Neuronal stem cell (in vitro differentiated cells): ENCODE results near the gene IFI27.

Experiments used
- DNase-seq: peaks from one replicate; pipeline ENCODE4 v3.0.0-alpha.2; 2013; ENCODE audit warnings: low spot score
- H2AFZ ChIP-seq: one replicate; pipeline ENCODE4 v1.6.1; 2013; ENCODE audit warnings: mild to moderate bottlenecking, low read length, inconsistent platforms
- H2AK5ac ChIP-seq: 2 replicates; pipeline ENCODE4 v1.6.1; 2013; ENCODE audit warnings: low read depth, mild to moderate bottlenecking, inconsistent platforms, low read length, moderate library complexity, mixed read lengths
- H2BK120ac ChIP-seq: 2 replicates; pipeline ENCODE4 v1.6.1; 2013; ENCODE audit warnings: low read depth, mild to moderate bottlenecking, inconsistent platforms, low read length, moderate library complexity, mixed read lengths
- H2BK12ac ChIP-seq: one replicate; pipeline ENCODE4 v1.6.1; 2013; ENCODE audit warnings: low read length, inconsistent platforms
- H2BK15ac ChIP-seq: 2 replicates; pipeline ENCODE4 v1.6.1; 2013; ENCODE audit warnings: mild to moderate bottlenecking, low read length, inconsistent platforms, mixed read lengths
- H2BK5ac ChIP-seq: one replicate; pipeline ENCODE4 v1.6.1; 2013; ENCODE audit warnings: inconsistent platforms, mild to moderate bottlenecking, low read length, moderate library complexity
- H3K14ac ChIP-seq: one replicate; pipeline ENCODE4 v1.6.1; 2013; ENCODE audit warnings: low read length, inconsistent platforms
- H3K18ac ChIP-seq: 2 replicates; pipeline ENCODE4 v1.6.1; 2013; ENCODE audit warnings: low read length, inconsistent platforms
- H3K23ac ChIP-seq: 2 replicates; pipeline ENCODE4 v1.6.1; 2013; ENCODE audit warnings: low read depth, mild to moderate bottlenecking, mixed read lengths, low read length, inconsistent platforms; ENCODE audit not compliant: poor library complexity
- H3K27ac ChIP-seq: replicated peaks from 3 replicates; pipeline ENCODE4 v1.5.1; 2013; ENCODE audit warnings: low read length, inconsistent platforms
- H3K27me3 ChIP-seq, 3 experiments: 2 replicates each; pipeline ENCODE4 v1.6.1; 2013; ENCODE audit warnings: low read length in 3 of 3, mild to moderate bottlenecking in 2 of 3, inconsistent platforms in 1 of 3, low read depth in 1 of 3, mixed read lengths in 1 of 3, moderate library complexity in 1 of 3; ENCODE audit not compliant: control insufficient read depth in 3 of 3, insufficient read depth in 3 of 3
- H3K36me3 ChIP-seq, 2 donors: replicated peaks in 1 of 2; 2 replicates each; pipeline ENCODE4 v1.6.1; 2013; ENCODE audit warnings: low read length in 2 of 2; ENCODE audit not compliant: control insufficient read depth in 2 of 2, insufficient read depth in 2 of 2
- H3K4ac ChIP-seq: 2 replicates; pipeline ENCODE4 v1.6.1; 2013; ENCODE audit warnings: inconsistent platforms, mild to moderate bottlenecking, low read length, moderate library complexity
- H3K4me1 ChIP-seq, 2 donors: 1 replicate in 1 of 2; 2 replicates in 1 of 2; pipeline ENCODE4 v1.6.1; 2013; ENCODE audit warnings: low read length in 2 of 2, low read depth in 1 of 2; ENCODE audit not compliant: control insufficient read depth in 2 of 2, insufficient read depth in 1 of 2
- H3K4me2 ChIP-seq: one replicate; pipeline ENCODE4 v1.6.1; 2013; ENCODE audit warnings: mild to moderate bottlenecking, low read length, inconsistent platforms; ENCODE audit not compliant: insufficient read depth, poor library complexity, severe bottlenecking
- H3K4me3 ChIP-seq, 2 donors: 2 replicates each; pipeline ENCODE4 v1.5.1; 2013; ENCODE audit warnings: low read length in 2 of 2, mild to moderate bottlenecking in 2 of 2, inconsistent platforms in 1 of 2, moderate library complexity in 1 of 2
- H3K79me1 ChIP-seq: one replicate; pipeline ENCODE4 v1.6.1; 2013; ENCODE audit warnings: low read depth, mild to moderate bottlenecking, inconsistent platforms, low read length, moderate library complexity
- H3K9ac ChIP-seq: one replicate; pipeline ENCODE4 v1.6.1; 2013; ENCODE audit warnings: mild to moderate bottlenecking, low read depth, low read length, inconsistent platforms; ENCODE audit not compliant: poor library complexity
- H3K9me3 ChIP-seq, 2 donors: replicated peaks in 1 of 2; 2 replicates each; pipeline versions ENCODE3 to v1.6.1; 2013; ENCODE audit warnings: low read length in 2 of 2, mild to moderate bottlenecking in 2 of 2, inconsistent platforms in 1 of 2, low read depth in 1 of 2, mixed read lengths in 1 of 2, moderate library complexity in 1 of 2; ENCODE audit not compliant: control insufficient read depth in 2 of 2, insufficient read depth in 1 of 2
- H4K8ac ChIP-seq: one replicate; pipeline ENCODE4 v1.6.1; 2013; ENCODE audit warnings: low read depth, mild to moderate bottlenecking, inconsistent platforms, low read length, moderate library complexity
- H4K91ac ChIP-seq: one replicate; pipeline ENCODE4 v1.6.1; 2013; ENCODE audit warnings: low read length, low read depth, mild to moderate bottlenecking, inconsistent platforms; ENCODE audit not compliant: poor library complexity
- WGBS, 2 donors: extraction: QIAGEN DNeasy Blood & Tissue Kit; methylation state at CpG; one replicate each; pipeline ENCODE4 v1.1.7; 2013; ENCODE audit warnings: missing lambda C conversion rate in 2 of 2, mixed read lengths in 1 of 2; ENCODE audit not compliant: insufficient read length in 2 of 2, insufficient replicate concordance in 1 of 2; ENCODE audit errors: extremely low coverage in 2 of 2; 5-methylcytosine and 5-hydroxymethylcytosine counted together

IFI27 gene

DNA sequence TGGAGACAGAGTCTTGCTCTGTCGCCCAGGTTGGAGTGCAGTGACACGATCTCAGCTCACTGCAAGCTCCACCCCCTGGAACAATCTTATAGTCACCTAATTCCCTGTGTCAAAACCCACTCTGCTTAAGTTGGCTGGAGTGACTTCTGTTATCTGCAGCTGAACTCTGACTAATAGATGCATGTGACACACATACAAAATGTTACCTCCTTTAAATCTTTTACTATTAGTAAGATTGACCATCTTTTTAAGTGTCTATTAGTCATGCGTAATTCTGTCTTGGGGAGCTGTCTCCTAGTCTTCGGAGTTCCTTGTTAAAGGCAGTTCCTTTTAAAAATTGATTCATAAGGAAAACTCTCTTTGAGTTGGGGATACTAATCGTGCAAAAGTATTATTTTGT lies 22.0 kb upstream of the IFI27 start:
- Histone ChIP-seq H2BK12ac (no peak overlapping the region), H3K4me2 (no peak overlapping the region), H2BK5ac (no peak overlapping the region), H3K14ac (no peak overlapping the region), H3K4me1 (no peaks in the 10 kb centered on the region), H3K27me3 (no peaks in the 10 kb centered on the region), H2AFZ (no peak overlapping the region), H3K23ac (no peak overlapping the region), H3K9me3 (peaks cover 0 to 8% of the 10 kb centered on the region in 2 donors), H3K4ac (no peak overlapping the region), H3K79me1 (no peaks in the 10 kb centered on the region), H4K8ac (no peak overlapping the region), H2BK15ac (no peak overlapping the region), H4K91ac (no peak overlapping the region), H2BK120ac (no peak overlapping the region), H3K27ac (no peak overlapping the region), H3K18ac (no peak overlapping the region), H3K36me3 (peaks cover 0 to 4% of the 10 kb centered on the region in 2 donors), H2AK5ac (no peak overlapping the region), H3K9ac (no peak overlapping the region), H3K4me3 (no peak overlapping the region)
- no CpG with 5 or more reads among the region's 5 CpGs for WGBS, 2 donors
- DNase-seq: no peak

DNA sequence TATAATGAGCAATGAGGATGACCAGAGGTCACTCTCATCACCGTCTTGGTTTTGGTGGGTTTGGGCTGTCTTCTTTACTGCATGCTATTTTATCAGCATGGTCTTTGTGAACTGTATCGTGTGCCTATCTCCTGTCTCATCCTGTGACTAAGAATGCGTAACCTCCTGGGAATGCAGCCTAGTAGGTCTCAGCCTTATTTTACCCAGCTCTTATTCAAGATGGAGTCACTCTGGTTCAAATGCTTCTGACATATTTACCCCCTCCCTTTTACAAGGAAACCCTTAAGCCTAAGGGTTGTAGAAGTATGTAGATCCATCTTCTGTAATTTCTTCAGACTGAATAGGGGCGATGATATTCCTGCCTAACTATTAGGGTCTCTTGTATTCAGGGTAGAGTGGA lies 21.1 kb upstream of the IFI27 start:
- H3K14ac ChIP-seq: no peak overlapping the region
- no peak overlapping the region for H3K4me2 ChIP-seq
- H4K91ac ChIP-seq: no peak overlapping the region
- no peaks in the 10 kb centered on the region for H3K4me1 ChIP-seq
- H3K27me3 ChIP-seq: no peaks in the 10 kb centered on the region
- no peak overlapping the region for H4K8ac ChIP-seq
- H3K4me3 ChIP-seq: no peak overlapping the region
- no peak overlapping the region for H2BK120ac ChIP-seq
- H2BK15ac ChIP-seq: no peak overlapping the region
- no peak for DNase-seq
- no peak overlapping the region for H2AK5ac ChIP-seq
- H3K27ac ChIP-seq: no peak overlapping the region
- no peak overlapping the region for H3K4ac ChIP-seq
- no peak overlapping the region for H3K23ac ChIP-seq
- no peak overlapping the region for H3K9ac ChIP-seq
- no peak overlapping the region for H2BK12ac ChIP-seq
- H2BK5ac ChIP-seq: no peak overlapping the region
- no CpG with 5 or more reads among the region's 4 CpGs for WGBS, 2 donors
- no peak overlapping the region for H3K18ac ChIP-seq
- no peak overlapping the region for H2AFZ ChIP-seq
- no peaks in the 10 kb centered on the region for H3K79me1 ChIP-seq
- H3K36me3 ChIP-seq: peaks cover 0 to 4% of the 10 kb centered on the region in 2 donors
- peaks cover 0 to 8% of the 10 kb centered on the region in 2 donors for H3K9me3 ChIP-seq

DNA sequence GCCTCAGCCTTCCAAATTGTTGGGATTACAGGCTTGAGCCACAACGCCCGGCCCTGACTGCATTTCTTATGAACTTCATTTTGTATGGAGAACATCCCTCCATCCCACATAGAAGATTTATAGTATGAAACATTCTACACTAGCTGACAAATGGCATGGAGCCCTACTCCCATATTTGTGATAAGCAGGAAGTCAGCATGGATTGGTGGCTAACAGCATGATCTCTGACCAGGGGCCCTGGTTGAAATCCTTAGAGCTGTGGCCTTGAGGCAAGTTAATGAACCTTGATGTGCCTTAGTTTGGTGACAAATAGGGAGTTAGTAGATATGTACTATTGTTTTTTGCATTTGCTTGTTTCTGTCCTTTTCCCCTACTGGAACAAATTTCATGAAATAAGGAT lies 17.1 kb upstream of the IFI27 start:
- no peak overlapping the region for H3K9ac ChIP-seq
- H2BK12ac ChIP-seq: no peak overlapping the region
- no peak overlapping the region for H2BK15ac ChIP-seq
- H3K18ac ChIP-seq: no peak overlapping the region
- no peak overlapping the region for H3K4ac ChIP-seq
- H3K36me3 ChIP-seq: peaks cover 0 to 18% of the 10 kb centered on the region in 2 donors
- H4K91ac ChIP-seq: no peak overlapping the region
- no peak overlapping the region for H2BK5ac ChIP-seq
- no CpG with 5 or more reads among the region's 2 CpGs for WGBS, 2 donors
- H3K23ac ChIP-seq: no peak overlapping the region
- H3K9me3 ChIP-seq: no peaks in the 10 kb centered on the region
- no peak overlapping the region for H2AK5ac ChIP-seq
- no peak overlapping the region for H4K8ac ChIP-seq
- H3K4me2 ChIP-seq: no peak overlapping the region
- no peak overlapping the region for H2AFZ ChIP-seq
- H2BK120ac ChIP-seq: no peak overlapping the region
- no peak overlapping the region for H3K4me3 ChIP-seq
- DNase-seq: no peak
- H3K27me3 ChIP-seq: no peaks in the 10 kb centered on the region
- H3K79me1 ChIP-seq: no peaks in the 10 kb centered on the region
- H3K4me1 ChIP-seq: no peaks in the 10 kb centered on the region
- no peak overlapping the region for H3K14ac ChIP-seq
- H3K27ac ChIP-seq: no peak overlapping the region

DNA sequence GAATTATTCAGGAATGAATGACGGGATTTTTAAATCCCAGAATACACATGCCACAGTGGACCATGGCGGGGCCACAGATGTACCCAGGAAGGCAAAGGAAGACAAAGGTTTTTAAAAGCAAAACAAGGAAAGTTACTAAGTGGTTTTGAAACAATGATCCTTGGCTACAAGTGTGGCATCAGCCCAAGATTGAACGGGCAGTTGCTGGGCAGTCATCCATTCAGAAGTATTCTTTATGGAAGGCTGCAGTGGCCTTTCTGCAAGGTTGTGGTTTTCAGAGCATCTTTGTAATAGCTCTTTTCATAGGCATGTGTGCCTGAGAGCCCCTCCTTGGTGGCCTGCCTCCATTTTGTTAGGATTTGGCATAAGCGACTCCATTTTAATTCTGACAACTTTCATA lies 13.4 kb upstream of the IFI27 start:
- Histone ChIP-seq H4K91ac (no peak overlapping the region), H2AK5ac (no peak overlapping the region), H3K4me3 (no peak overlapping the region), H3K4me1 (no peaks in the 10 kb centered on the region), H2BK5ac (no peak overlapping the region), H2BK15ac (no peak overlapping the region), H3K14ac (no peak overlapping the region), H3K4ac (no peak overlapping the region), H2BK12ac (no peak overlapping the region), H3K9me3 (no peaks in the 10 kb centered on the region), H4K8ac (no peak overlapping the region), H2AFZ (no peak overlapping the region), H2BK120ac (no peak overlapping the region), H3K27ac (no peak overlapping the region), H3K18ac (no peak overlapping the region), H3K27me3 (no peaks in the 10 kb centered on the region), H3K4me2 (no peak overlapping the region), H3K23ac (no peak overlapping the region), H3K36me3 (peaks cover 0 to 32% of the 10 kb centered on the region in 2 donors), H3K9ac (no peak overlapping the region), H3K79me1 (no peaks in the 10 kb centered on the region)
- no CpG with 5 or more reads among the region's 4 CpGs for WGBS, 2 donors
- DNase-seq: no peak
